ENCODE data around the gene HOXB5.

Gene HOXB5

GRCh38 chr17:48556576-48557401 lies 36.8 kb downstream of the HOXB5 start:
- DNase-seq: no peak

DNA sequence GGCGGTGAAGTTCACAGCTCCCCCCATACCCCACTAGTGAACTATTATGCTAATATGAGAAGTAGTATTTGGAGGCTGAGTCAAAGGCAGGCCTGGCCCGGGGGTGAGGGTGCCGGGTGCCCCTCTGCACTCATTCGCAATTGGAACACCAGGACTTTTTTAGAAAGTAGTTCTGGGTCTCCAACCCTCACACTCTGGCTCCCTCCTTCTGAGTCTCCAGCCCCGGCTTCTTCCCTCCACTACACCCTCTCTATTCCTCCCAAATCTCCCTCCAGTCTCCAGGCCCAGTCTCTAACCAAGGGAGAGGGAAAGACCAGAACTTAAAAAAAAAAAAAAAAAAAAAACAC lies 37.4 kb downstream of the HOXB5 start:
- no peak for DNase-seq

DNA sequence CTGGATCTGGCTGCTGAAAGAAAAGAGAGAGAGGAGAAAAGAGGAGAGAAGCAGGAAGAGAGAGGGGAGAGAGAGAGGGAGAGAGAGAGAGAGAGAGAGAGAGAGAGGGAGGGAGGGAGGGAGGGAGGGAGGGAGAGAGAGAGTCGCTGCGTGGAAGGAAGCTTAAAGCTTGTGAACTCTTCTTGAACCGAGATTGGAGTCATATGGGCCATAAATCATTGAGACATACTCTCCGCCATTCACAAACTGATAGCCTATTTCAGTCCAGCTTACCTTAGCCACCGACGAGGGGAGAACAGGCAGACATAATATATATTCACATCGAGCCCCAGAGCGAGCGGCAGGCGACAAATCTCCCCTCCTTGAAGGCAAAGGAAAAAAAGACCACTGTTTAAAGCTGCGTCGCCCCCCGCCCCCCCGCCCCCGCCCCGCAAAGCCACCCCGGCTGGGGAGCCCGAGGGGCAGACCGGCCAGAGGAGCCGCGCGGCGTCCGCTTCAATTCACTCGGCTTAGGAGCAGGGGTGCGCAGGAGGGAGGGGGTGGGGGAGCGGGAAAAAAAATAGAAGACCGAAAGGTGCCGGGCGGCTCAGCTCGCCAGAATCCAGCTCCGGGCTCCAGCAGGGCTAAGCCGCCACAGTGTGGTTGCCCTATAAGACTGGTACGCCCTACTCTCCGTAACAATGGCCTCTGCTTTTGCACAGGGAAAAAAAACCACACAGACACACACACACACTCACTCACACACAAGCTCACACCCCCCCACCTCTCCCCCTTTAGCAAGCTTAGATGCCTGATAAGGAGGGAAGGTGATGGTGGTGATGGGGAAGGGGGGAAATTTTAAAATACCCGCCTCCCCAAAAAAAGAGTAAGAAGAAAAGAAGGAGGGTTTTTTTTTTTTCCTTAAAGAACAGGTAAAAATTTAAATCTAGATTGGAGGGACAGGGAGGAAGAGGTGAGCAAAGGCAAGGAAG lies 38.0 kb downstream of the HOXB5 start:
- no peak for DNase-seq

GRCh38 chr17:48554412-48555257 lies 38.9 kb downstream of the HOXB5 start:
- DNase-seq: no peak

GRCh38 chr17:48553826-48554225 lies 39.8 kb downstream of the HOXB5 start:
- no peak for DNase-seq

GRCh38 chr17:48553190-48553547 lies 40.4 kb downstream of the HOXB5 start:
- DNase-seq: no peak

DNA sequence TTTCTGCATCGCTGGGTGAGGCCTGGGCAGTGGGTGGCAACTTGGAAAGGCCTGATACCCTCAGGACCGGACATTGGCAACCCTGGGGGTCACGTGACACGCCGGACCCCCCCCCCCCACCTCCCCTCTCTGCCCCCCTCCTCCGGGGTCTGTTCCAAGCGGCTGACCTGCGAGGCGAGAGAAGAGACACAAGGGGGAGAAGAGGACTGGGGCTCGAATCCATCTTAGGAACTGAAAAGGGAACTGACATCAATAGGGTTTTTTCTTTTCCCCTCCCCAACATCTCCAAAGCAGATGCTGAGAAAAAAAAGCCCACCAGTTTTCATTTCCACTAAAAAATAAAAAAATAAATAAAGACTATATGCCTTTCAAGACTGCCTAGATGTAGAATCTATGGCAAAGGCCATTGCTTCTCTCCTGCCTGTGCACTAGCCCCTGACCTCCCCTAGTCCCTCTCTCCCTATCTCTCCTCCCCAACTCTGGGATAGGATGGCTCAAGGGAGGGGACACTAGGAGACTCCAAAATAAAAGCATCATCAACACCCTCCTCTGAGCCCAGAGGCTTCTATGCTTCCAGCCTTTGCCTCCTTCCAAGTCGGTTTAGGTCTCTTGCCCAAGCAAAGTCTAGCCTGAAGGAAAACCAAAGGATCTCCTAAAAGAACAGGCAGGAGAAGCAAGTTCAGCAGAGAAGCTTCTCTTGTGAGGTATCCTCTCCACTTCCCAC lies 41.0 kb downstream of the HOXB5 start:
- no peak for DNase-seq

DNA sequence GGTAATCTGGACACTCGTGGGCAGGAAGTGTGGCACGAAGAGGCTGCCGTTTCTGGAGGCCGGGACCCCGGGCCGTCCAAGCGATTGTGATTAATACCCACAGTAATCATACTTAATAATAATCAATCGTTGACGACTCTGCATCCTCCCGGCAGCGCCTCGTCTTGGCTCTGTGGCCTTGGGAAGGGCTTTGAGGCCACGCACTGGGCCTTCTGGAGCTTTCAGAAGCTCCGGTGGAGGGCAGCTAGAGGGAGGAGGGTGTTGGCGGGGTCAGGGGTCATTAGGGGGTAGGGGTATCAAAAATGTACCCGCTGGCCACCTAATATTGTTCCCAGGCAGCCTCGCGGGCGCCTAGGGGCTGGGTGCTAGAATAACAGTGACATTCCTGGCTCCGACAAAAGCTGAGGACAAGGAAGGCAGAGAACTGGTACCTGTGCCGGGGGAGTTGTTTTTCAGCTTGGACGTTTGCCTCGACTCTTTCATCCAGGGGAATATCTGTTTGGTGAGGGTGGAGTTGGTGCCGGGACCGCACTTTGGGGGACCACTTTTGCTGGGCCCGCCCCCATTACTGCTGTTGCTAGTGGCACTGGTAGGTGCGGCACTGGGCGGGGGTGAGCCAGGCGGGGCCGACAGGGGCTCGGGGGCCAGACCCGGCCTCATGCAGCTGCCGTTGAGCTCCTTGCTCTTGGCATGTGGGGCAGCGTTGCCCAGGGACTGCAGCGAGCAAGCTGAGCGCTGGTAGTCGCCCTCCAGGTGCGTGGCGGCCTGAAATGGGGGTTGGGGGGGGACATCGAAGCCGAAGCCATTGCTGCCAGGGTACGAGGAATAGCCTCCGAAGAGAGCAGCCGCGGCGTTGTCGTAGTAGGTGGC lies 41.7 kb downstream of the HOXB5 start:
- DNase-seq: no peak

- DNase-seq: no peak
These were observed 42.4 kb downstream of the HOXB5 start for GRCh38 chr17:48551214-48551555.

- no peak for DNase-seq
These were observed 42.9 kb downstream of the HOXB5 start for GRCh38 chr17:48550502-48551213.

DNA sequence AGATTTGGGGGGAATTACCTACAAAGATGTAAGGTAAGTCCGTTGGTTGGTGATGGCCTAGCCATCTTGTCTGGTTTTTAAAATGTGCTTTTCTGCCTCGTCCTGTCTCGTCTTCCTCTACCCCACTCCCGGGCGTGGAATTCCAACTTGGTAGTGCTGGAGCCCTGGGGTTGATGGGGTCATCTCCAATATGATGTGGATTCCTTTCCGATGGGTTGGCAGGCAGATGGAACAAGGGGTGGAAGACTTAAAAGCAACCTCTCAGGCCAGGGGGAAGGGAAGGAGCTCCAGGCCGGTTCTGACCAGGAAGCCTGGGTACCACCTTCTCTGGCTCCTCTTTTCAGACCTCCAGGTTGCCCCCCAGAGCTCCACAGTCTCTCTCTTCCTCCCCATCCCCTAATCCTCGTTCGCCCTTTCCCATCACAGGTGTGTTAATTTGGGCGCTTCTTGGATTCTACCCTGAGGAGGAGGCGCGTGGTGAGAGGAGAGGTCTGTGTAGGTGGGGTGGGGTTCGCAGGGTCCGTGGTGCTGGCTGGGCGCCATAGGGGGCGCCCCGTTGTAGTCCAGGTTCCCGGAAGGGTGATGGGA lies 43.6 kb downstream of the HOXB5 start:
- no peak for DNase-seq

DNA sequence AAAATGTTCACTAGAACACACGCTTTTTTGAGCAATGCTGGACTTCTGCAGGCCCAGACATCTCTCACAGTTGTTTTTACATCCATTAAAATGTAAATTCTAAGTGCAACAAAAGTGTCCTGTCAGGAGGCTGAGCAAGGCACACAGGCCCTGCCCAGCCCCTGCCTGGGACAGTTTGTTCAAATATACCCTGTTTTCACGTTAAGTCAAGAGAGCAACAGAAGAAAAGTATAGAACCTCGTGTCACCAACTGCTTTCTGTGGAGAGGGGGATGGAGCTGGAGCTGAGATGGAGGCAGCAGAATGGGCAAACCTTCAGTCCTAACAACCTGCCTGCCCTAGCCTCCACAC lies 44.3 kb downstream of the HOXB5 start:
- no peak for DNase-seq

DNA sequence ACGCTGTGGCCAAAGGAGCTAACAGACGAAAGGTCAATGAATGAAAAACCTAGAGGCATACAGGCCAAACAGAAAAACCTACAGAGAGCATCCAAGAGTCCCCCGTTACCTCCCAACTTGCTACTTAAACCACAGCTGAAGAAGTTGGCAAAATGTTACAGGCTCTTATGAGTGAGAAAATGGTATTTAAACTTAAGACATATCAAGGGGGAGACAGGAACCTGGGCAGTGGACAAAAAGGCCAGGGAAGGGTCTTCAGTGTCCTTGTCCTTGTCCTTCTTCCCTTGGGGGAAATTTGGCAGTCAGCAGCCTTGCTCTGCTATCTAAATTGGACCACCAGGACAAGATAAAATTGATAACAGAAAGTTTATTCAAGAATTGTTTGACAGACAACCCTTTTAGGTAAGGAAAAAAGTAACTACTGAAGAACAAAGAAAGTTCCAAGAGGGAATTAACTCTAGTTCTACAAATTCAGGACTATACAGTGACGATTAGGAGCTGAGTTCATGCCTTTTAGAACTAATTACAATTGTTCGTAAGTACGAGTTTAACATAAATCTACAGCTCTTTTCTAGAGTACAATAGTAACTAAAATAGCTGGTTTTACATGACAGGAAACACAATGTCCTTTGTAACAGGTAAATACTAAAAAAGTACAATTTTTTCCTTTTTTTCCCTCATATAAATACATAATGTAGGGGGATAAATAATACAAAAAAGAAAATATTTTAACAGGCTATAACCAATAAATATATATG lies 44.9 kb downstream of the HOXB5 start:
- DNase-seq: no peak

GRCh38 chr17:48547808-48548522 lies 45.6 kb downstream of the HOXB5 start:
- DNase-seq: no peak

- DNase-seq: no peak
These were observed 46.4 kb downstream of the HOXB5 start for GRCh38 chr17:48546924-48547807.

DNA sequence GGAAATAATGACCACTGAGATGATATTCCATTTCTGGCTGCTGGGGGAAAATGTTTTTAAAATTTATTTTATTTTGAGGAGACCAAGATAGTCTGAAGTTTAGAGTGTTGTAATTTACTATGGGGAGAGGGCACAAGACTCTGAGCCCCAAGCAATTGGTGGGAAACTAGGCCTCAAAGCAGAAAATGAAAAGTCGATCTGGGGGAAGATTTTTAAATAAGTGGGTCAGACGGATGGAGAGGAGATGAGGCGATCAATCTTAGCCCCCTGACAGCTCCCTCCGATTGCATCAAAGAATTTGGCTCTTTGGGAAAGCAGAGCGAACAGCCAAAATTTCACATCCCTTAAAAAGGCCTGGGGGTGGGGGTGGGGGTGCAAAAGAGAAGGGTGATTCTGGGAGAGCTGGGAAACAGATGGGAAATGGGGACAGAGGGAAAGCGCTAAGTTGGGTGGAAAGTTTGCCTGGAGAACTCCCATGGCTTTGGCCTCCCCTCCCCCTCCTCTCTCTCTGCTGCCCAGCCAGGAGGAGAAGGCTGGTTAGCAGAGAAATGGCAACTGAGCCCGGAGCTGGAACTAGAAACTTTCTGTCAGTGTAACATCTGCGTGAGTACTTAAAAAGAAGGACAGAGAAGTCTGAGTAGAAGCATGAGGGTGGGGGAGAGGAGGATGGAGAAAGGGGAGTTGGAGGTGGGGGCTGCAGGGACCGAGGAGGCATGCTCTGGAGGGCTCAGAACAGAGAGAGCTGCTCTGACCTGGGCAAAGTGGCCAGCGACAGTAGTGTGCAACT lies 47.2 kb downstream of the HOXB5 start:
- DNase-seq: no peak

- DNase-seq: no peak
These were observed 48.0 kb downstream of the HOXB5 start for GRCh38 chr17:48545539-48545938.

All from activated CD4-positive, CD25-positive, alpha-beta regulatory T cell treated with anti-CD3 and anti-CD28 coated beads, Interleukin-2, amount 50 U/mL, for 72 hours (primary cell).